ENCODE results near the gene STK17A.

GRCh38 chr7:43655584-43655983 is 72.7 kb downstream of the STK17A start:
- TF ChIP-seq CTCF (IDR thresholded peaks at IDR 0.05; ENCODE audit: borderline replicate concordance, extremely low read depth, low read length, poor library complexity, severe bottlenecking) (no peak), EZH2 (IDR thresholded peaks at IDR 0.05; ENCODE audit: borderline replicate concordance, low read depth, low read length, severe bottlenecking) (no peak)
